Karpas-422 (cell line): ENCODE data around the gene ERV3-1. TPM values are rescaled to one million over a fixed set of nuclear protein-coding genes. Genes with fewer than 3 reads are reported as not detected.
A peak's percentile ranks its signal among the peaks of the same experiment; 100 is the strongest.
"Not testable (repeated sequence)": the region's sequence is repeated elsewhere in the genome, so short reads cannot be mapped to it uniquely, and the experiment has no call there.

Source experiments
- DNase-seq: peaks from one replicate; pipeline ENCODE4 v3.0.0-alpha.2; 2015
- H2AFZ ChIP-seq: fragments of 200-600 bp; sonication (generic); 2 replicates; pipeline ENCODE4 v1.6.1; 2014; ENCODE audit warnings: antibody characterized with exemption, low read length, mixed read lengths
- H3K27ac ChIP-seq: fragments of 200-600 bp; sonication (generic); 2 replicates; pipeline ENCODE4 v1.5.1; 2014; ENCODE audit warnings: mild to moderate bottlenecking, low read length, moderate library complexity
- H3K27me3 ChIP-seq: fragments of 200-600 bp; sonication (generic); 2 replicates; pipeline ENCODE4 v1.6.1; 2014; ENCODE audit warnings: low read length, mixed read lengths
- H3K36me3 ChIP-seq: fragments of 200-600 bp; sonication (generic); 2 replicates; pipeline ENCODE4 v1.6.1; 2014; ENCODE audit warnings: low read length, mixed read lengths; ENCODE audit not compliant: insufficient read depth
- H3K4me1 ChIP-seq: fragments of 200-600 bp; sonication (generic); 2 replicates; pipeline ENCODE4 v1.6.1; 2014; ENCODE audit warnings: mild to moderate bottlenecking, low read length, mixed read lengths
- H3K4me2 ChIP-seq: fragments of 200-600 bp; sonication (generic); 2 replicates; pipeline ENCODE4 v1.6.1; 2014; ENCODE audit warnings: low read length, low read depth, mild to moderate bottlenecking; ENCODE audit not compliant: poor library complexity, severe bottlenecking
- H3K4me3 ChIP-seq: fragments of 200-600 bp; sonication (generic); 2 replicates; pipeline ENCODE4 v1.5.1; 2014; ENCODE audit warnings: mild to moderate bottlenecking, antibody characterized with exemption, low read length, mixed read lengths
- H3K79me2 ChIP-seq: fragments of 200-600 bp; sonication (generic); 2 replicates; pipeline ENCODE4 v1.6.1; 2014; ENCODE audit warnings: mild to moderate bottlenecking, low read length, mixed read lengths
- H3K9ac ChIP-seq: fragments of 200-600 bp; sonication (generic); 2 replicates; pipeline ENCODE4 v1.6.0; 2014; ENCODE audit warnings: low read length
- H3K9me2 ChIP-seq: fragments of 200-600 bp; sonication (generic), shearing (Covaris generic); replicated peaks from 2 replicates; pipeline ENCODE4 v1.6.0; 2014; ENCODE audit warnings: mild to moderate bottlenecking, low read length, moderate library complexity; ENCODE audit not compliant: insufficient read depth
- H3K9me3 ChIP-seq: fragments of 300-700, 200-600 bp; sonication (generic); 2 replicates; pipeline ENCODE4 v1.6.1; 2014; ENCODE audit warnings: low read length, mixed read lengths
- H4K20me1 ChIP-seq: fragments of 200-600 bp; sonication (generic); 2 replicates; pipeline ENCODE4 v1.6.1; 2014; ENCODE audit warnings: mild to moderate bottlenecking, antibody characterized with exemption, low read length, low read depth; ENCODE audit not compliant: insufficient read depth
- total RNA-seq: library from RNA; depleted of rRNA; stranded (reverse); fragments of >200 nt; shearing (Covaris generic); gene quantifications from 2 replicates; pipeline ENCODE4 v1.2.3, GENCODE V29; 2014; ENCODE audit warnings: low replicate concordance

ERV3-1 gene
- total RNA-seq, 1 experiment from 2014 or later: 20.0 TPM

GRCh38 chr7:64965594-64965993 lies 40.9 kb downstream of the ERV3-1 start:
- Histone ChIP-seq H3K9ac (no peak overlapping the region), H2AFZ (no peak overlapping the region), H3K79me2 (no peaks in the 10 kb centered on the region), H4K20me1 (no peaks in the 10 kb centered on the region), H3K36me3 (no peaks in the 10 kb centered on the region), H3K4me2 (no peak overlapping the region), H3K27ac (no peak overlapping the region), H3K4me3 (no peak overlapping the region), H3K4me1 (no peaks in the 10 kb centered on the region), H3K9me2 (no peaks in the 10 kb centered on the region), H3K9me3 (peaks cover 5% of the 10 kb centered on the region; the same call in 1 of the 2 replicates), H3K27me3 (no peaks in the 10 kb centered on the region)
- DNase-seq: no peak

DNA sequence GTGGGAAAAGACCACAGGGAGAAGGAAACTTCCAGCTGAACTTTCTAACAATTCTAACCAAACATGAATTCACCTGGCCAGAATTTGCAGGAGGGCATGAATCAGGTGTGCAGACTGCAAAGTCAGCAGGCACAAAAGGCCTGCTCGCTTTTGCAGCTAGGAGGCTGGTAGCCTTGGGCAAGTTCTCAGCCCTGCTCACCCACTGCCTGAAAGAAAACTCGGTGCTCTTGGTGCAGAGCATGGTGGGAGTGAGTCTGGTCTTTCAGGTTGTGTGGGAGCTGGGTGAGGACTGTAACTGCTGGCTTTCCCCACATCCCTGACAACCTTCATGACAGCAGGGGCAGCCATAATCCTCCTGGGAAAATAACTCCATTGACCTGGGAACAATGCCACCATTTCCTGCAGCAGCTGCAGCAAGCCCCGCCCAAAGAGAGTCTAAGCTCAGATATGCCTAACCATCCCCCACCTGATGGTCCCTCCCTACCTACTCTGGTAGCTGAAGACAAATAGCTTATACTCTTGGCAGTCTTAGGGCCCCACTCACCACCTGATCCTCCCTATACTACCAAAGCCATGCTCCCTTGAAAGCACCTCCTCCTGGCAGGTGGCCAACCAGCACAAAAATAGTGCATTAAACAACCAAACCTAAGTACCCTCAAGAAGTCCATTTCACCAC lies 47.3 kb downstream of the ERV3-1 start:
- no peaks in the 10 kb centered on the region for H3K27me3 ChIP-seq
- no peak overlapping the region for H2AFZ ChIP-seq
- no peak overlapping the region for H3K4me2 ChIP-seq
- no peaks in the 10 kb centered on the region for H3K9me2 ChIP-seq
- H3K9me3 ChIP-seq: no peaks in the 10 kb centered on the region
- no peaks in the 10 kb centered on the region for H3K79me2 ChIP-seq
- no peaks in the 10 kb centered on the region for H3K36me3 ChIP-seq
- DNase-seq: no peak
- no peak overlapping the region for H3K9ac ChIP-seq
- H3K4me1 ChIP-seq: no peaks in the 10 kb centered on the region
- no peak overlapping the region for H3K4me3 ChIP-seq
- no peak overlapping the region for H3K27ac ChIP-seq
- no peaks in the 10 kb centered on the region for H4K20me1 ChIP-seq

- H3K27ac ChIP-seq: no peak overlapping the region
- H3K9me2 ChIP-seq: no peaks in the 10 kb centered on the region
- no peaks in the 10 kb centered on the region for H3K9me3 ChIP-seq
- H3K4me1 ChIP-seq: no peaks in the 10 kb centered on the region
- H3K27me3 ChIP-seq: no peaks in the 10 kb centered on the region
- no peak overlapping the region for H3K4me3 ChIP-seq
- H3K79me2 ChIP-seq: no peaks in the 10 kb centered on the region
- no peak overlapping the region for H2AFZ ChIP-seq
- DNase-seq: peak; percentile 85
- no peak overlapping the region for H3K4me2 ChIP-seq
- no peaks in the 10 kb centered on the region for H3K36me3 ChIP-seq
- H3K9ac ChIP-seq: no peak overlapping the region
- H4K20me1 ChIP-seq: no peaks in the 10 kb centered on the region
Observed at GRCh38 chr7:64951250-64951848, 55.1 kb downstream of the ERV3-1 start.

DNA sequence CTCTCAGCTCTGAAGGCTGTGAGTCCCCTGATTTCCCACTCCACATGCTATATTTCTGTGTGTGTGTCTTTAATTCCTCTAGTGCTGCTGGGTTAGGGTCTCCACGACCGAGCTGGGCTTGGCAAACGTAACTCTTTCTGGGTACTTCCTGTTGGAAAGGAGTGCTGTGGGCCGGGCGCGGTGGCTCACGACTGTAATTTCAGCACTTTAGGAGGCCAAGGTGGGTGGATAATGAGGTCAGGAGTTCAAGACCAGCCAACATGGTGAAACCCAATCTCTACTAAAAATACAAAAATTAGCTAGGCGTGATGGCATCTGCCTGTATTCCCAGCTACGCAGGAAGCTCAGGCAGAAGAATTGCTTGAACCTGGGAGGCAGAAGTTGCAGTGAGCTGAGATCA lies 55.8 kb downstream of the ERV3-1 start:
- not testable (repeated sequence) for H3K27ac ChIP-seq, H3K79me2 ChIP-seq, H3K9me2 ChIP-seq, H3K9me3 ChIP-seq, H3K27me3 ChIP-seq, H4K20me1 ChIP-seq, DNase-seq, H3K4me2 ChIP-seq, H3K4me1 ChIP-seq, H2AFZ ChIP-seq, H3K9ac ChIP-seq, H3K4me3 ChIP-seq, H3K36me3 ChIP-seq

DNA sequence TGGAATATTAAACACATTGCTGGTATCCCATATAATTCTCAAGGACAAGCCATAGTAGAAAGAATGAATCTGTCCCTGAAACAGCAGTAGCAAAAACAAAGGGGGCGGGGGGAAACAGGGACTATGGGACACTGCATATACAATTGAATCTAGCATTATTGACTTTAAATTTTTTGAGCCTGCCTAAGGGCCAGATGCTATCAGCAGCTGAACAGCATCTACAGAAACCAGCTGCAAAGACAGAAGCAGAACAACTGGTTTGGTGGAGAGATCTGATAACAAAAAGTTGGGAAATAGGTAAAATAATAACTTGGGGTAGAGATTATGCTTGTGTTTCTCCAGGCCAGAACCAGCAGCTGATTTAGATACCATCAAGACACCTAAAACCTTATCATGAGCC lies 57.7 kb downstream of the ERV3-1 start:
- not testable (repeated sequence) for H3K9me3 ChIP-seq, H3K27ac ChIP-seq, H3K9me2 ChIP-seq, H2AFZ ChIP-seq, H4K20me1 ChIP-seq, DNase-seq, H3K4me3 ChIP-seq, H3K4me2 ChIP-seq, H3K27me3 ChIP-seq, H3K4me1 ChIP-seq, H3K9ac ChIP-seq, H3K79me2 ChIP-seq, H3K36me3 ChIP-seq

- DNase-seq: no peak
Observed at GRCh38 chr7:64947252-64948000, 59.1 kb downstream of the ERV3-1 start.

DNA sequence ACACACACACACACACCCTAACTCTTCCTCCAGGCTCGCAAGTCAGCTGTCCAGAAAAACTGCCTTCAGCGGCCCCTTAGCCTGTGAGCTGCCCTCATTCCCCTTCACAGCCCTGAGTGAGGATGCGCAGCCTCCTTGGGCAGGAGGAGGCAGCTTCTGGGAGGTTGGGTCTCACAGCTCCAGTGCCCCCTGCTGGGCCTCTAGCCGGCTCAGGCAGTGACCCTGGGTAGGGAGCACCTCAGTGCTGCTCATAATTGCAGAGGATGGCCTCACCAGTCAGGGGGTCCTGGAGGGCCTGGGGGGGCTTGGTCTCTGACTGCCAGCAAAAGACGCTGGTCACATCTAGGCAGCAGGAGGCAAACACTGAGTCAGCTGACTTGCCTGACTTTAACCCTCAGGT lies 59.7 kb downstream of the ERV3-1 start:
- Histone ChIP-seq H3K4me3 (no peak overlapping the region), H3K36me3 (no peaks in the 10 kb centered on the region), H3K27ac (no peak overlapping the region), H3K4me2 (no peak overlapping the region), H3K79me2 (no peaks in the 10 kb centered on the region), H3K27me3 (no peaks in the 10 kb centered on the region), H3K9me2 (no peaks in the 10 kb centered on the region), H3K4me1 (no peaks in the 10 kb centered on the region), H3K9ac (no peak overlapping the region), H3K9me3 (no peaks in the 10 kb centered on the region), H4K20me1 (no peaks in the 10 kb centered on the region), H2AFZ (no peak overlapping the region)
- peak; percentile 69 for DNase-seq

More at GRCh38 chr7:64947252-64948000, 59.1 kb downstream of the ERV3-1 start:
- Histone ChIP-seq H3K27ac (no peak overlapping the region), H3K36me3 (no peaks in the 10 kb centered on the region), H2AFZ (no peak overlapping the region), H3K9ac (no peak overlapping the region), H3K4me2 (no peak overlapping the region), H3K9me3 (no peaks in the 10 kb centered on the region), H3K79me2 (no peaks in the 10 kb centered on the region), H3K9me2 (no peaks in the 10 kb centered on the region), H3K4me1 (no peaks in the 10 kb centered on the region), H4K20me1 (no peaks in the 10 kb centered on the region), H3K4me3 (no peak overlapping the region), H3K27me3 (no peaks in the 10 kb centered on the region)

DNA sequence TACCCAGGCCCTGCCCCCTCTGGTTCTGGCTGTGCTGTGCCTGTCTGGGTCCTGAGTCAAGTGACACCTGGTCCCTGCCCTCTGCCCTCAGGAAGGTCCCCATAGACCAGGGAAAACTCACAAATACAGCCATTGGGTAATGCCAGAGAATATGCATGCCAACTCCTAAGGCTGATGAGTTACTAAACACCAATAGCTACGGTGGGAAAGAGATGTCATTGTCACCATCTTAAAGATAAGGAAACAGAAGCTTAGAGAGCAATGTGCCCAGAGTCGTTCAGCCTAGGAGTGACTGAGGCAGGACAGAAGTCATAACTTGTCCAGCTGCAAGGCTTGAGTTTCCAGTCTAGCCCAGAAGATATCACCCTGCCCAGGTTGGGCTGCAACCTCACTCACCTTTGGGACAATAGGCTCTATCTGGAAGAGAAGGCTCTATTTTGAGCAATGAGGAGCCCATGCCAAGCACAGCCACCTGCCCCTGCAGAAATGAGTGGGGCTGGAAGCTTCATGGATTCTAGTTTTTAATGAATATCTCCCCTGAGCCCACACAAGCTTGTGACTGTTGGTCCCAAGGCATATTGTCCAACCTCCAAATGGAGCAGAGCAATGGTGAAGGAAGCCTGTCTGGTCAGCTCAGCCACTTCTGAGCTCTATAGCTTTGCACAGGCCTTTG lies 60.8 kb downstream of the ERV3-1 start:
- Histone ChIP-seq H3K79me2 (no peaks in the 10 kb centered on the region), H3K4me2 (no peak overlapping the region), H4K20me1 (no peaks in the 10 kb centered on the region), H3K4me3 (no peak overlapping the region), H2AFZ (no peak overlapping the region), H3K9me3 (no peaks in the 10 kb centered on the region), H3K4me1 (no peaks in the 10 kb centered on the region), H3K27ac (no peak overlapping the region), H3K9ac (no peak overlapping the region), H3K36me3 (no peaks in the 10 kb centered on the region), H3K27me3 (no peaks in the 10 kb centered on the region), H3K9me2 (no peaks in the 10 kb centered on the region)
- DNase-seq: no peak
